Transverse colon (tissue), 4 donors: Measurements from ENCODE around the gene RPP30.

Source experiments
- POLR2A ChIP-seq: fragments of 450-650 bp; IDR thresholded peaks from one replicate; pipeline ENCODE4 v1.6.1; 2016; ENCODE audit warnings: antibody characterized with exemption, mild to moderate bottlenecking, moderate library complexity
- POLR2AphosphoS5 ChIP-seq, 3 donors: sonication (generic); formaldehyde crosslinking; IDR thresholded peaks; one replicate each; pipeline ENCODE4 v1.6.1; 2016; ENCODE audit warnings: antibody characterized with exemption in 3 of 3
- TF ChIP-seq, protein P1 (sequence below), 5 experiments: fragments of 200-600 bp in 3 of 5; fragments of 450-650 bp in 2 of 5; sonication (generic) in 3 of 5; IDR thresholded peaks; 1 replicate in 2 of 5; 2 replicates in 3 of 5; pipeline ENCODE4 v1.5.1; 2016 to 2017; ENCODE audit warnings: antibody characterized with exemption in 5 of 5, inconsistent platforms in 3 of 5, mild to moderate bottlenecking in 2 of 5, moderate library complexity in 1 of 5

DNA sequence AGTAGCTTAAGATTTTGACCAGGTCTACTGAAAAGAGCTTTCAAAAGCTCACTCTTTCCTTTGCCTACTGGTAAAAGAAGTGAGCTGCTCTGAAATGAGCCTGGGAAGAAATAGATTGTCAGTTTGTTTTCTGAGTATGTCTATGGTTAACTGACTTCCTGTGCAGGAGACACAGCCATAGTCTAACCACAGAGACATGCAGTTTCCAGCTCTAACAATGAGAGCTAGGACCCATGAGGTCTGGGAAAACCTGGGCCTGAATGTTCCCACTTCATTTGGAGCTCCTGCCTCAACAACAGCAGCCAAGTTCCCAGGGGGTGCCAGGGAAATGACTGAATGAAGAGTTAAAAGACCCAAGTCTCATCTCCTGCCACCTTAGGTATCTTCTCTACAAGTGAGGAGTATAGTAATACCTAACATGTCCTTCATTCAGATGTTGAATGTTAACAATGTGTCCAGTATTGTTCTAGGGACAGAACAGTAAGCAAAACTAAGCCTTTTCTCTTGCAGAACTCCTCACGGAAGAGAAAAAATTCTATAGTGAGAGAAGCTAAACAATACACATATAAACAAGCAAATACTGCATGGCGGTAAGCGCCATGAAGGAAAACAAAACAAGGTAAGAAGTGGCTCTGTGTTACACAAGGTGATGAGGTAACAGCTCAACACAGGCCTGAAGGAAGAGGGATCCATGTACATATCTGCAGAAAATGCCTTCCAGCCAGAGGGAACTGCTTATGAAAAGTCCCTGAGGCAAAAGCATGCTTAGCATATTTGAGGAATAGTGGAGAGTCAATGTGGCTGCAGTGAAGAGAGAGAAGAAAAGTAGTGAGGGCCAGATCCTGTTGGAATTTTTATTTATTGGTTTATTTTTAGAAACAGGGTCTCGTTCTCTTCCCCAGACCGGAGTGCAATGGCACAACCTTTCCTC, 75.5 kb downstream of the RPP30 start:
- TF ChIP-seq, protein P1, sequence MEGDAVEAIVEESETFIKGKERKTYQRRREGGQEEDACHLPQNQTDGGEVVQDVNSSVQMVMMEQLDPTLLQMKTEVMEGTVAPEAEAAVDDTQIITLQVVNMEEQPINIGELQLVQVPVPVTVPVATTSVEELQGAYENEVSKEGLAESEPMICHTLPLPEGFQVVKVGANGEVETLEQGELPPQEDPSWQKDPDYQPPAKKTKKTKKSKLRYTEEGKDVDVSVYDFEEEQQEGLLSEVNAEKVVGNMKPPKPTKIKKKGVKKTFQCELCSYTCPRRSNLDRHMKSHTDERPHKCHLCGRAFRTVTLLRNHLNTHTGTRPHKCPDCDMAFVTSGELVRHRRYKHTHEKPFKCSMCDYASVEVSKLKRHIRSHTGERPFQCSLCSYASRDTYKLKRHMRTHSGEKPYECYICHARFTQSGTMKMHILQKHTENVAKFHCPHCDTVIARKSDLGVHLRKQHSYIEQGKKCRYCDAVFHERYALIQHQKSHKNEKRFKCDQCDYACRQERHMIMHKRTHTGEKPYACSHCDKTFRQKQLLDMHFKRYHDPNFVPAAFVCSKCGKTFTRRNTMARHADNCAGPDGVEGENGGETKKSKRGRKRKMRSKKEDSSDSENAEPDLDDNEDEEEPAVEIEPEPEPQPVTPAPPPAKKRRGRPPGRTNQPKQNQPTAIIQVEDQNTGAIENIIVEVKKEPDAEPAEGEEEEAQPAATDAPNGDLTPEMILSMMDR (IDR thresholded peaks at IDR 0.05) = no peak
- TF ChIP-seq POLR2AphosphoS5 (IDR thresholded peaks at IDR 0.05) (no peak), POLR2A (no peak)
